ENCODE data around the gene HES2. TPM values are rescaled to one million over a fixed set of nuclear protein-coding genes. Genes with fewer than 3 reads are reported as not detected.

The HES2 gene
- total and polyA plus RNA-seq, 2 experiments from 2014 or later = not detected

DNA sequence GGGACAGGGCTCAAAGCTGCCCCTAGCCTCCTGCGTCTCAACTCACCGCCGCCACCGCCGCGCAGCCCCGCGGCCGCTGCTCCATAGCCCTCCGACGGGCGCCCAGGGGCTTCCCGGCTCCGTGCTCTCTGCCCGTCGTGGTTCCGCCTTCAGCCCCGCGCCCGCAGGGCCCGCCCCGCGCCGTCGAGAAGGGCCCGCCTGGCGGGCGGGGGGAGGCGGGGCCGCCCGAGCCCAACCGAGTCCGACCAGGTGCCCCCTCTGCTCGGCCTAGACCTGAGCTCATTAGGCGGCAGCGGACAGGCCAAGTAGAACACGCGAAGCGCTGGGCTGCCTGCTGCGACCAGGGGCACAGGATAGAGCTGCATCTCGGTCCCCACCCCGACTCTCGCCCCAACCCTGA lies 46.3 kb upstream of the HES2 start, which contains the start of gene TNFRSF25:
Gene TNFRSF25, minus strand, starts transcription at position 151 of the 400 bp plus-strand sequence. Its CDS starts 66 bp downstream, at position 85.
- DNase-seq (ENCODE audit: low read depth in 1 of 2, low spot score in 1 of 2) = no peak
- peaks cover 9% of the 10 kb centered on the region for H3K27me3 ChIP-seq
- TF ChIP-seq, protein P1, sequence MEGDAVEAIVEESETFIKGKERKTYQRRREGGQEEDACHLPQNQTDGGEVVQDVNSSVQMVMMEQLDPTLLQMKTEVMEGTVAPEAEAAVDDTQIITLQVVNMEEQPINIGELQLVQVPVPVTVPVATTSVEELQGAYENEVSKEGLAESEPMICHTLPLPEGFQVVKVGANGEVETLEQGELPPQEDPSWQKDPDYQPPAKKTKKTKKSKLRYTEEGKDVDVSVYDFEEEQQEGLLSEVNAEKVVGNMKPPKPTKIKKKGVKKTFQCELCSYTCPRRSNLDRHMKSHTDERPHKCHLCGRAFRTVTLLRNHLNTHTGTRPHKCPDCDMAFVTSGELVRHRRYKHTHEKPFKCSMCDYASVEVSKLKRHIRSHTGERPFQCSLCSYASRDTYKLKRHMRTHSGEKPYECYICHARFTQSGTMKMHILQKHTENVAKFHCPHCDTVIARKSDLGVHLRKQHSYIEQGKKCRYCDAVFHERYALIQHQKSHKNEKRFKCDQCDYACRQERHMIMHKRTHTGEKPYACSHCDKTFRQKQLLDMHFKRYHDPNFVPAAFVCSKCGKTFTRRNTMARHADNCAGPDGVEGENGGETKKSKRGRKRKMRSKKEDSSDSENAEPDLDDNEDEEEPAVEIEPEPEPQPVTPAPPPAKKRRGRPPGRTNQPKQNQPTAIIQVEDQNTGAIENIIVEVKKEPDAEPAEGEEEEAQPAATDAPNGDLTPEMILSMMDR (IDR thresholded peaks at IDR 0.05; ENCODE audit: low read depth, low read length) = no peak

DNA sequence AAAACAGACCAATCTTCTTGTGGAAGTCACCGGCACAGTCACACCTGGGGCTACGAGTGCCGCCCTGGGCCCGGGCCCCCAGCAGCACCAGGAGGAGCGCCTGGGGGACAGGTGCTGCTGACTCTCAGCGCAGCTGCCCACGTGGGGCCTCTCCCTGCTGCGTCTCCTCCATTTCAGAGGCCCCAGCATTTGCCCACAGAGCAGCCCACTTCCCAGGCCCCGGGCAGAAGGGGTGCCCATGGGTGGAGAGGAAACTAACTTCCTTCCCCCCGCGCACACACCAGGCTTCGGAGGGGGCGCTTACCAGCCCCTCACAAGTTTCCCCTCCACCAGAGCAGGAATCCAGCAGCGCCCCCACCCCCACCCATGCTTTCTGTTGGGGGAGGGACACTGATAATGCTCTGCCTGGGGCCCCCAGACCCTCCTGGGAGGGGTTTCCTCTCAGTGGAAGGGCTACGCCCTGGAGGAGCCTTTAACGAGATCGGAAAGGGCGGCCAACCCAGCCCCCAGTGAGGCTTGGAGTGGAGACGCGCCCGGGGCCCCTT lies 45.8 kb upstream of the HES2 start:
- no peak for DNase-seq (ENCODE audit: low read depth in 1 of 2, low spot score in 1 of 2)
- Histone ChIP-seq H3K4me3 (no peak overlapping the region), H3K27ac (no peak overlapping the region), H3K36me3 (peaks cover 7% of the 10 kb centered on the region), H3K9me3 (ENCODE audit: low read depth) (no peaks in the 10 kb centered on the region), H3K27me3 (peaks cover 9% of the 10 kb centered on the region), H3K4me1 (ENCODE audit: low read depth) (no peaks in the 10 kb centered on the region)
- TF ChIP-seq, protein P1 (IDR thresholded peaks at IDR 0.05; ENCODE audit: low read depth, low read length) = no peak

More for the DNA sequence above, 46.3 kb upstream of the HES2 start, which contains the start of gene TNFRSF25:
- Histone ChIP-seq H3K36me3 (peaks cover 7% of the 10 kb centered on the region), H3K4me1 (ENCODE audit: low read depth) (no peaks in the 10 kb centered on the region), H3K9me3 (ENCODE audit: low read depth) (no peaks in the 10 kb centered on the region), H3K4me3 (no peak within 1 kb of the TSS), H3K27ac (no peak within 1 kb of the TSS)

DNA sequence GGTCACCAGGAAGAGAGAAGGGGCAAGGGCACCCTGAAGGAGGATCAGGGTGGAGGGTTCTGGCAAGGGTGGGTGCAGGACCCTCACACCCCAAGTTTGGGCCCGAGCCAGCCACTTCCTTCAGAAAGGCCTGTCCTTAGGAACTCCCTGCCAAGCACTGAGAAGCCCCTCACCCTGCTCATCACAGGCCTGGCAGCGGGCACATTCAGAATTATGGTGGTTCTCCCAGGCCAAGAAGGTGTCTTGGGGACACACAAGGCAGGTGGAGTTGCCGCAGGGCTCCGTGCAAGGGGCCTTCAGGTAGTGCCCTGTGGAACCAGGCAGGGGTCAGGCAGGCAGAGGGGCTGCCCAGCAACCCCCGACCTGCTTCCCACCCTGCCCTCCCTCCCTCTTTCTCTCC lies 45.2 kb upstream of the HES2 start:
- Histone ChIP-seq H3K4me3 (no peak overlapping the region), H3K4me1 (ENCODE audit: low read depth) (no peaks in the 10 kb centered on the region), H3K27me3 (peaks cover 9% of the 10 kb centered on the region), H3K9me3 (ENCODE audit: low read depth) (no peaks in the 10 kb centered on the region), H3K36me3 (peaks cover under 1% of the 10 kb centered on the region), H3K27ac (no peak overlapping the region)
- TF ChIP-seq, protein P1 (IDR thresholded peaks at IDR 0.05; ENCODE audit: low read depth, low read length) = no peak
- DNase-seq (ENCODE audit: low read depth in 1 of 2, low spot score in 1 of 2) = no peak

DNA sequence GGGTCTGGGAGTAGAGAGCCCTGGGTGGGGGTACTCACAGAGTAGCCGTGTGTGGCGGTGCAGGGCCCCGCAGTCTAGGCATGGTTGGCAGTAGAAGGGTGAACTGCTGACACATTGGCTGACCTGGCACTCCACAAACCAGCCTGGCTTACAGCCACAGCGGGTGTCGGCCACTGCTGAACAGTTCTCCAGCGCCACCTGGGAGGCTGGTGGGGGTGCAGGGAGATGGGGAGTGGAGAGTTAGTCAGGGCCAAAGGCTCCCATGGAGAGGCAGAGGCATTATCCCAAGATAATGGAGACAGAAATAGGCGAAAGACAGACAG lies 44.8 kb upstream of the HES2 start:
- no peak overlapping the region for H3K27ac ChIP-seq
- no peaks in the 10 kb centered on the region for H3K9me3 ChIP-seq (ENCODE audit: low read depth)
- H3K27me3 ChIP-seq = peaks cover 9% of the 10 kb centered on the region
- H3K4me1 ChIP-seq (ENCODE audit: low read depth) = no peaks in the 10 kb centered on the region
- TF ChIP-seq, protein P1 (IDR thresholded peaks at IDR 0.05; ENCODE audit: low read depth, low read length) = no peak
- no peak for DNase-seq (ENCODE audit: low read depth in 1 of 2, low spot score in 1 of 2)
- no peak overlapping the region for H3K4me3 ChIP-seq
- no peaks in the 10 kb centered on the region for H3K36me3 ChIP-seq

DNA sequence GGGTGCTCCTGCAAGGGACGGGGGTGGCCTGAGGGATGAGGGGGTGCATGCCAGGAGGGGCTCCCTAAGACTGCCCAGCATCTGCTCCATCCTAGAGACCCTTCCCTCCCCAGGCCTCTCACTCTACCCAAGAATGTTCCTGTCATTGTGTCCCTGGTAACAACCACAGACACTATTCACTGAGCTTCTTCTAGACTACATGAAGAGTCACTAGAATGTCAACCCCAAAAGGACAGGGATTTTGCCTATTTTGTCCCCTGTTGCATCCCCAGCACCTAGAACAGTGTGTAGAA lies 43.3 kb upstream of the HES2 start:
- Histone ChIP-seq H3K9me3 (ENCODE audit: low read depth) (no peaks in the 10 kb centered on the region), H3K36me3 (no peaks in the 10 kb centered on the region), H3K4me1 (ENCODE audit: low read depth) (no peaks in the 10 kb centered on the region), H3K27me3 (peaks cover 9% of the 10 kb centered on the region), H3K27ac (no peak overlapping the region), H3K4me3 (no peak overlapping the region)
- DNase-seq (ENCODE audit: low read depth in 1 of 2, low spot score in 1 of 2) = no peak
- TF ChIP-seq, protein P1 (IDR thresholded peaks at IDR 0.05; ENCODE audit: low read depth, low read length) = no peak
